Peyer's patch (tissue), 4 donors: ENCODE data around the gene CD9.

ENCODE experiments used
- CTCF ChIP-seq, 6 experiments: fragments of 450-650 bp in 4 of 6; fragments of 200-600 bp in 2 of 6; sonication (generic) in 1 of 6; IDR thresholded peaks; one replicate each; pipeline ENCODE4 v1.5.1; 2017 to 2019; ENCODE audit warnings: antibody characterized with exemption in 6 of 6, mild to moderate bottlenecking in 3 of 6, moderate library complexity in 1 of 6
- POLR2A ChIP-seq, 2 donors: fragments of 450-650 bp; IDR thresholded peaks; one replicate each; pipeline ENCODE4 v1.5.1; 2017; ENCODE audit warnings: antibody characterized with exemption in 2 of 2, mild to moderate bottlenecking in 2 of 2, moderate library complexity in 2 of 2

GRCh38 chr12:6177642-6178358 lies 22.4 kb upstream of the CD9 start:
- TF ChIP-seq POLR2A (IDR thresholded peaks at IDR 0.05) (no peak), CTCF (IDR thresholded peaks at IDR 0.05) (no peak)
